ENCODE data around the gene TMSB15C.
A peak's percentile ranks its signal among the peaks of the same experiment; 100 is the strongest.
"Not testable (repeated sequence)": the region's sequence is repeated elsewhere in the genome, so short reads cannot be mapped to it uniquely, and the experiment has no call there.

Gene TMSB15C

GRCh38 chrX:104075778-104076445 is at the start of gene TMSB15C:
Gene TMSB15C, minus strand, starts transcription at chrX:104076236.
- not testable (repeated sequence) for DNase-seq

DNA sequence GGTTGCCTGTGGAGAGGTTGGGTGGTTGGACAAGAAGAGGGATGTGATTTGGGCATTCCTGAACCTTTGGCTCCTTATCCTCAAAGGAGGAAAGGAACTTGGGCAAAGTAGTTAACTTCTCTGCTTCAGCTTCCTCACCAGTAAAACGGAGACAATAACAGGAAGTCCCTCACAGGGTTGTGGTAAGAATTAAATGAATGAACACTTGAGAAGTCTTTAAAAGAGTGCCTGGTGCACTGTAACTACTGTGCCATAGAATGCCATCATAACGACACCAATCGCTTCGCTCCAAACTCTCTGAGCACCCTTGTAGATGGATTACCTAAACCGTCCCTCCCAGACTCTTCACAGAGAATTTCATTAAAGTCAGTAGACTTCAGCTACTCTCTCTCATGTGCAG is 46.8 kb upstream of the TMSB15C start:
- DNase-seq, result no peak

GRCh38 chrX:104118765-104119164 is 42.7 kb upstream of the TMSB15C start:
- DNase-seq, result no peak

GRCh38 chrX:104117759-104118158 is 41.7 kb upstream of the TMSB15C start:
- DNase-seq, result no peak

DNA sequence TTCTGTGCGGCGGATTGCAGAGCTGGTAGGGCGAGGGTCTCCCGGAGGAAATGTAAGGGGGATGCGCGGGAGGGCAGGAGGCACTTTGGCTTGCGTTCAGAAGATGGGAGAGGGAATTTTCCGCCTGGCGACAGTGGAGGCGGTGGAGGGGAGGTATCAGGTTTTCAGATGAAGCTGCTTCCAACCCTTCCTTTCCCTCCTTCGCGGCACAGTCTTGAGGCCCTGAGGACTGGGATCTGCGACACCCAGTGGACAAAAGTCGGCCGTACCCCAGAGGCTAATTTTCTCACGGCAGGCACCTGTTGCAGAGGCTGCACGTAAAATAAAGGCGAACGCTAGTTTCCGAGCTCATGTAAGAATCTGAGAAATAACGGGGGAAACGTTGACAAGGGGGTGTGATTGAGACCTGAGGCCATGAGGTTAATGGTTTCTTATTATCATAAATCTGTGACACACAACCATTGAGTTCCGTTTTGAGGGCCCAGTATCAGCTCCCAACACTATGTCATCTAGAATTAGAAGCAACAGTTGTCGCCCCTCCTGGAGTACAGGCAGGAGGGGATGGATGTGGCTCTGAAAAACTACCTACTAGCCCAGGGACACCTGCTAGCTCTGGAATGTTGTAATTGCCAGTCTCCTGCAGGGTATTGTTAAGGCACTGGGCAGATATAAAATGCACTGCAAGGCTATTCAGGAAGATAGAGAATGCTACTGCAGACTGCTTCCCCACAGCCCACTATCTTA is 37.4 kb upstream of the TMSB15C start:
- peak; percentile 36 to 57 for DNase-seq

DNA sequence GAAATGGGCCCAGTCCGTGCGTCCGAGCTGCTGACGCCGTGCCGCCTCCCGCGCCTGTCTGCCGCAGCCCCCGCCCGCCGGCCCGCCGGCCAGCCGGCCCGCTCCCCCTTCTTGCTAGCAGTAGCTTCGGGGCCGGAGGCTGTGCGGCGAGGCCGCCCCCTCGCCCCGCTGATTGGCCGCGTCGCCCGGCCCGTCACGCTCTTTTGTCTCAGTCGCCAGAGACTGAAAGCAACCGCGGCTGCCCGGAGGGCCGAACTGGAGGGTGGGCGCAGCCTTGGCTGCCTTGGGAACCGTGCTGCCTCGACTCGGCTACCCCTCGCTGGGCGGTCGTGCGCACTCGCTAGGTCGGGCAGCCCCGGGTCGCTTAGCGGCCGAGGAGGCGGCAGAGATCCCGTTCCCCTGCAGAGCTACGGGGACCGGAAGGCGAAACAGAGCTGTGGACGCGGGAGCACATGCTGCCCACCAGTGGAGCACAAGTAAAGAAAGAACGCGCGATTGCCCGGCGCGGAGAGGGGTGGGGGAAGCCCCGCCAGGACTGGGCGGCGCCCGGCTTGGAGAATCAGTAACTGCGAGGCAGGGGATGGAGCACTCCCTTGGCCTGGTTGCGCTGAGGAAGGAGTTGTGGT is 36.4 kb upstream of the TMSB15C start, which contains the start of gene ZCCHC18:
Gene ZCCHC18 (plus strand): TSS at position 198 of the 626 bp plus-strand sequence. CDS start 1,589 bp downstream, outside the sequence.
- DNase-seq, result peak in 1 of 2 donors; percentile 42

DNA sequence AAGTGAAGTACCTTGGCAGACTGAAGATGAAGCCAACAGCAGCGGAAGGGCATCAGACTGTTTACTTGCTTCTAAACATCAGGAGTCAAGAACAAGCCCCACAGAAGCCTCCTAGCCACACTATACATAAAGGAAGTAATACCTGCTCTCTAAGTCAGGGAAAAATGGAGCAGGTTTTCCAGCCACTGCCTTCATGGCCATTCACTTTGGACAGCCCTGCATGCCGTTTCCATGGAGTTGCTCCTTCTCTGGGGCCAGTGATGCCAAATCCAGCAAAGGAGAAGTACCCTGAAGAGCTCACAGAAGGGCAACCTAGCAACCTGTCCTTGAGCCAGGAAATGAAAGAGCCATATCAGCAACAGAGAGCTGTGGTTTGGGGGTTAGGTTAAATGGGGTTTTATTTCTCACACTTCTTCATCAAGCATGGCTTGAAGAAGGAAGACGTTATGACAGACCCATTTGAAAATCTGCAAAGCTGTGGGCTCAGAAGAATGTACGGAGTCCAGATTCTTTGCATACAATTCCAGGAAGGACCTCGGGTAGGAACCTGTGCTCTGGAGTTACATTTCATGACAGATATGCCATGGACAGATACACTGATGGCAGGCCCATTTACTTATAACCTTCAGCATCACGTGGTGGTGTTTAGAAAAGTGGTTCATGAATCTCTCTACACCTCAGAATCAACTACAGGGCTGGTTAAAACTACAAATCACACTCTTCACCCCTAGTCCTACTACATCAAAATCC is 34.6 kb upstream of the TMSB15C start:
- peak in 1 of 2 donors; percentile 34 for DNase-seq

DNA sequence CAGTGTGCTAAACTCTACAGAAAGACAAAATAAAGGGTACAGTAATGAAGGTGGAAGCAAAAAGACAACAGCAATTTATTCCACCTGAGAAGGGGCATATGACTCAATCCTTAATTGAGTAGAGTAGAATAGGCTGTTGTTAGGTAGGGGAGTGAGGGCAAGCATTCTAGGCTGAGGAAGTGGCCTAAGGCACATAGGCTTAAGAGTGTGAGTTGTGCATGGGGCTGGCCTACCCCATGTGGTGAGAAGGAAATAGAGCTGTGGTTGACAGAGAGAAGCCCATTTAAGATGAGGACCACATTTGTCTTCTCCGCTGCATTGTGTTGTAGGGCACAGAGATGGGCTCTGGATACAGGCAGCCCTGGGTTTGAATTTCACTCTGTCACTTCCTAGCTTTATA is 32.9 kb upstream of the TMSB15C start:
- DNase-seq, result no peak

- DNase-seq, result no peak
Observed at GRCh38 chrX:104105330-104106262, 29.6 kb upstream of the TMSB15C start.

DNA sequence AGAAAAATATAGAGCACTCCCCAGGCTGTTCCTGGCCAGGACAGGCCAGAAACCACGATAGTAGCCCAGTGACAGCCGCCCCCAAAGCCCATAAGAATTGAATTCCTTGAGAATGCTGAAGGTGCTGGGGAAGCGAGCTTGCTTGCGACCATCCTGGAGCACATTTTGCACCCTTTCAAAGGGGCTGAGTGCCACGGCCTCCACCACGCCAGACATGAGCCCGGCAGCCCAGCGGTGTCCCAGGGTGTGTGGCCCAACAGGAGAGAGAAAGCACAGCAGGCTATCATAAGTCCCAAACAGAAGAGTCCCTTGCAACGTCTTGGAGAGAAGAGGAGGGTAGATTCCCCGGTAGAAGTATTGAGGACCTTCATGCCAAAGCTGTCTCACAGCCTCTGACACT is 28.6 kb upstream of the TMSB15C start:
- DNase-seq, result no peak

- DNase-seq, result no peak
Observed at GRCh38 chrX:104098919-104099318, 22.9 kb upstream of the TMSB15C start.

GRCh38 chrX:104098151-104098808 is 22.2 kb upstream of the TMSB15C start:
- peak; percentile 67 to 74 for DNase-seq

DNA sequence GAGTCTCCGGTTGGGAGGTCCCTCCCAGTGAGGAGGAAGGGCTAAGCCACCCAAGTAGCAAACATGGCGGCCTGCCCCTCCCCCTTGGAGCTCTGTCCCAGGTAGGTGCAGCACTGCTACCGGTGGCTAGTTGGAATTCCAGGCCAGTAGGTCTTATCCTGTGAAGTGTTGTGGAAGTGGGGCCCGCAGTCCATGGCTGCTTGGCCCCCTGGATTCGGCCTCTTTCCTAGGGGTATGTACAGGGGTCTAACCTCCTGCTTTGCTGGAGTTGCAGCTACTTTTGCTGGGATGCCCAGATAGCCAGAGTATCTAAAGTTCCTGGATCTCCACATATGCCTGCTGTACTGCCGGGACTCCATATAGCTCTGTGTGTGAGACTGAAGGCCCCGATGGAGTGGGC is 9.9 kb upstream of the TMSB15C start:
- DNase-seq, result no peak

GRCh38 chrX:104085477-104085876 is 9.4 kb upstream of the TMSB15C start:
- no peak for DNase-seq

DNA sequence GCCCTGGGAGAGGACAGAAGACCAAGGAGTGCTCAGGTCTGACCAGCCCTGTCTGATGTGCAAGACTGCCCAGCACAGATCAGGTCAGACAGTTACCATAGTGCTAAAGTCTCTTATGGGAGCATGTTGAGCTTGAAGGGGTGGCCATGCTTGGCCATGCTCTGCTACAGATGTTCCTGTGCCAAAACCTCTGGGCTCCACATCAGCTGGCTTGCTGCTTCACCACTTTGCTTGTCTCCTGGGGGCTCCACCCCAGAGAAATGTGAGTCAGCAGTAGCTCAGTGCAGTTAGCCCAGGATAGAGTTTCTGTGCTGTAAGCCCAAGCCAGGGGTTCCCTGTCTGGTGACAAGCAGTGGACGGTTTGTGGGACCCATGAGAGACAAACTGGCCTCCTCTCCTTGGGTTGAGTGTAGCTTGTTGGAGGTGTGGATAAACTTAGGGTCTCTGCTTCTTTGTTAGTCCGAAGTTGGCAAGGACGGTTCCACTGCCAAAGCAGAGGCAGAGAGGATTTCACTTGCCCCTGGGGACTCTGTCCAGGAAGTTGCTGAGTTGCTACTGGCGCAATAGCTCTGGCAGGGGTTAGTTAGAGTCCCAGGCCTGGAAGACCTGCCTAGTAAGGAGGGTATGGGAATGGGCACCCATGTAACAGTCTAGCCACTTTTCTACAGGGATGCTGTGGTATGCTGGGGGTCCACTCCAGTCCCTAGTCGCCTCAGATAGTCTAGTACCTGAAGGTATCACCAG is 8.7 kb upstream of the TMSB15C start:
- DNase-seq, result no peak

GRCh38 chrX:104084063-104084462 is 8.0 kb upstream of the TMSB15C start:
- DNase-seq, result no peak

DNA sequence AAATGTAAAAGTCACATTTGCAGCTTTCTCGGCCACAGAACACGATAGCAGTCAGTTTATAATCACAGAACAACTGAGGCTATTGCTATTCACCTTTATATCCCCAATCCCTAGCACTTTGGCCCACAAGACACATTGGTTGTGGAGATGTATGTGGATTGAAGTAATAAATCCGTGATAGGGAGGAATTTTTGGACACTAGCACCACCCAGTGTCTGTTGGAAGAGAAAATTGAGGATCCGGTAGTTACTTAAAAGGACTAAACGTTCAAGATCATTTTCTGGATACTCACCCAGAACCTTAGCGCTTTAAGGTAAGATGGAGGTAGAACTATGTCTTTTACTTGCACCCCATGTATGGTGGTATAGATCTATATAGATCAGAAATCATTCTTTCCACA is 1.8 kb upstream of the TMSB15C start:
- DNase-seq, result not testable (repeated sequence)

GRCh38 chrX:104062636-104063035 is 13.4 kb downstream of the TMSB15C start:
- DNase-seq, result not testable (repeated sequence)

GRCh38 chrX:104054956-104055355 is 21.1 kb downstream of the TMSB15C start:
- not testable (repeated sequence) for DNase-seq

- no peak for DNase-seq
Observed at GRCh38 chrX:104047171-104047570, 28.9 kb downstream of the TMSB15C start.

GRCh38 chrX:104045642-104046041 is 30.4 kb downstream of the TMSB15C start:
- DNase-seq, result no peak

Data from CD4-positive, alpha-beta T cell treated with Interferon alpha-2 for 1 hour (primary cell).